TTC549 (cell line): Measurements from ENCODE around the gene IL12A.

Experiments used
- FAIRE-seq: peaks from 2 replicates; lab custom pipeline; 2012; peaks lifted over from hg19 to GRCh38; lab: Jason Lieb, UNC

The IL12A gene

GRCh38 chr3:159988617-159989271 lies at the start of gene IL12A:
Gene IL12A (plus strand): TSS chr3:159988835.
- no peak for FAIRE-seq

GRCh38 chr3:159941038-159942000 lies 47.3 kb upstream of the IL12A start:
- FAIRE-seq, result no peak

- no peak for FAIRE-seq
These were observed 43.9 kb upstream of the IL12A start for GRCh38 chr3:159944781-159945180.

- FAIRE-seq, result no peak
These were observed 42.7 kb upstream of the IL12A start for GRCh38 chr3:159945930-159946329.

- FAIRE-seq, result no peak
These were observed 41.4 kb upstream of the IL12A start for GRCh38 chr3:159947220-159947619.

GRCh38 chr3:159948429-159949144 lies 40.0 kb upstream of the IL12A start:
- FAIRE-seq, result no peak

GRCh38 chr3:159950156-159950898 lies 38.3 kb upstream of the IL12A start:
- no peak for FAIRE-seq

GRCh38 chr3:159951540-159951939 lies 37.1 kb upstream of the IL12A start:
- no peak for FAIRE-seq

- FAIRE-seq, result no peak
These were observed 35.1 kb upstream of the IL12A start for GRCh38 chr3:159953325-159954085.

- no peak for FAIRE-seq
These were observed 28.2 kb upstream of the IL12A start for GRCh38 chr3:159960188-159961148.

- FAIRE-seq, result no peak
These were observed 24.3 kb upstream of the IL12A start for GRCh38 chr3:159964166-159964973.

GRCh38 chr3:159971311-159971710 lies 17.3 kb upstream of the IL12A start:
- FAIRE-seq, result no peak

- no peak for FAIRE-seq
These were observed 11.3 kb upstream of the IL12A start for GRCh38 chr3:159977295-159977694.

- FAIRE-seq, result no peak
These were observed 10.3 kb upstream of the IL12A start for GRCh38 chr3:159978353-159978752.

- no peak for FAIRE-seq
These were observed 9.5 kb upstream of the IL12A start for GRCh38 chr3:159978918-159979703.

- FAIRE-seq, result no peak
These were observed 6.1 kb upstream of the IL12A start for GRCh38 chr3:159982442-159982974.

- no peak for FAIRE-seq
These were observed 1.3 kb upstream of the IL12A start for GRCh38 chr3:159987291-159987711.
